Mesendoderm (in vitro differentiated cells): ENCODE measurements around the gene STYX.

ENCODE experiments used
- DNase-seq: peaks from one replicate; pipeline ENCODE4 v3.0.0; 2013
- H2AK5ac ChIP-seq: 2 replicates; pipeline ENCODE4 v1.6.1; 2013; ENCODE audit warnings: low read length, inconsistent platforms
- H2BK120ac ChIP-seq: 2 replicates; pipeline ENCODE4 v1.6.1; 2013; ENCODE audit warnings: low read depth, mild to moderate bottlenecking, low read length, moderate library complexity, mixed read lengths
- H2BK15ac ChIP-seq: replicated peaks from 2 replicates; pipeline ENCODE4 v1.6.1; 2013; ENCODE audit warnings: low read depth, mild to moderate bottlenecking, moderate library complexity
- H2BK5ac ChIP-seq: 2 replicates; pipeline ENCODE4 v1.6.1; 2013; ENCODE audit warnings: low read length, inconsistent platforms
- H3K18ac ChIP-seq: 2 replicates; pipeline ENCODE4 v1.6.1; 2013; ENCODE audit warnings: mild to moderate bottlenecking, low read length, mixed read lengths
- H3K23ac ChIP-seq: one replicate; pipeline ENCODE4 v1.6.1; 2013; ENCODE audit warnings: low read length
- H3K27ac ChIP-seq: 2 replicates; pipeline ENCODE4 v1.5.1; 2013; ENCODE audit warnings: low read depth, mild to moderate bottlenecking, inconsistent platforms, low read length, moderate library complexity
- H3K27me3 ChIP-seq: 2 replicates; pipeline ENCODE4 v1.6.1; 2013; ENCODE audit warnings: low read length, control low read depth, mild to moderate bottlenecking, inconsistent platforms; ENCODE audit not compliant: insufficient read depth, poor library complexity
- H3K36me3 ChIP-seq: 2 replicates; pipeline ENCODE4 v1.6.1; 2013; ENCODE audit warnings: low read length, inconsistent platforms; ENCODE audit not compliant: control insufficient read depth, insufficient read depth
- H3K4ac ChIP-seq: one replicate; pipeline ENCODE4 v1.6.1; 2013; ENCODE audit warnings: low read depth, mild to moderate bottlenecking, low read length, moderate library complexity
- H3K4me1 ChIP-seq: 2 replicates; pipeline ENCODE4 v1.6.1; 2013; ENCODE audit warnings: low read depth, low read length, inconsistent platforms; ENCODE audit not compliant: control insufficient read depth
- H3K4me2 ChIP-seq: 2 replicates; pipeline ENCODE4 v1.6.1; 2013; ENCODE audit warnings: low read length
- H3K4me3 ChIP-seq: 2 replicates; pipeline ENCODE4 v1.5.1; 2013; ENCODE audit warnings: mild to moderate bottlenecking, low read length
- H3K56ac ChIP-seq: one replicate; pipeline ENCODE4 v1.6.1; 2013; ENCODE audit warnings: low read length
- H3K79me1 ChIP-seq: 2 replicates; pipeline ENCODE4 v1.6.1; 2013; ENCODE audit warnings: low read length, inconsistent platforms
- H3K79me2 ChIP-seq: 2 replicates; pipeline ENCODE4 v1.6.1; 2013; ENCODE audit warnings: mild to moderate bottlenecking, low read length; ENCODE audit not compliant: control insufficient read depth, insufficient read depth
- H3K9ac ChIP-seq: 2 replicates; pipeline ENCODE4 v1.6.1; 2013; ENCODE audit warnings: low read length, inconsistent platforms
- H4K5ac ChIP-seq: one replicate; pipeline ENCODE4 v1.6.1; 2013; ENCODE audit warnings: low read length
- H4K8ac ChIP-seq: one replicate; pipeline ENCODE4 v1.6.1; 2013; ENCODE audit warnings: low read depth, mild to moderate bottlenecking, control low read depth, low read length, moderate library complexity
- WGBS: extraction: QIAGEN DNeasy Blood & Tissue Kit; methylation state at CpG from one replicate; pipeline ENCODE4 v1.1.7; 2013; ENCODE audit warnings: low lambda C conversion rate, missing lambda C conversion rate; ENCODE audit not compliant: insufficient coverage; ENCODE audit errors: extremely low coverage; 5-methylcytosine and 5-hydroxymethylcytosine counted together

Gene STYX

GRCh38 chr14:52767058-52767833 lies 37.3 kb downstream of the STYX start:
- H3K4me1 ChIP-seq, result no peaks in the 10 kb centered on the region
- WGBS, result no CpG with 5 or more reads among the region's 3 CpGs
- H3K18ac ChIP-seq, result no peak overlapping the region
- no peak overlapping the region for H2BK15ac ChIP-seq
- H3K4me2 ChIP-seq, result no peak overlapping the region
- no peaks in the 10 kb centered on the region for H3K79me1 ChIP-seq
- no peak overlapping the region for H2BK120ac ChIP-seq
- no peak overlapping the region for H3K23ac ChIP-seq
- no peak overlapping the region for H4K5ac ChIP-seq
- H3K36me3 ChIP-seq, result peaks cover 1% of the 10 kb centered on the region
- no peak overlapping the region for H4K8ac ChIP-seq
- H3K27ac ChIP-seq, result no peak overlapping the region
- no peak overlapping the region for H3K9ac ChIP-seq
- H3K56ac ChIP-seq, result no peak overlapping the region
- no peak overlapping the region for H3K4me3 ChIP-seq
- no peaks in the 10 kb centered on the region for H3K79me2 ChIP-seq
- H2BK5ac ChIP-seq, result no peak overlapping the region
- H3K4ac ChIP-seq, result no peak overlapping the region
- H3K27me3 ChIP-seq, result no peaks in the 10 kb centered on the region
- H2AK5ac ChIP-seq, result no peak overlapping the region
- no peak for DNase-seq

GRCh38 chr14:52769887-52770286 lies 39.9 kb downstream of the STYX start:
- Histone ChIP-seq H4K5ac (no peak overlapping the region), H3K18ac (no peak overlapping the region), H3K27ac (no peak overlapping the region), H3K9ac (no peak overlapping the region), H3K36me3 (peaks cover 1% of the 10 kb centered on the region), H3K79me2 (no peaks in the 10 kb centered on the region), H3K23ac (no peak overlapping the region), H3K79me1 (no peaks in the 10 kb centered on the region), H3K27me3 (no peaks in the 10 kb centered on the region), H4K8ac (no peak overlapping the region), H2BK15ac (no peak overlapping the region), H2AK5ac (no peak overlapping the region), H2BK5ac (no peak overlapping the region), H3K4ac (no peak overlapping the region), H2BK120ac (no peak overlapping the region), H3K4me2 (no peak overlapping the region), H3K4me1 (no peaks in the 10 kb centered on the region), H3K56ac (no peak overlapping the region), H3K4me3 (no peak overlapping the region)
- no peak for DNase-seq

GRCh38 chr14:52776816-52777215 lies 46.9 kb downstream of the STYX start:
- Histone ChIP-seq H3K9ac (no peak overlapping the region), H3K56ac (no peak overlapping the region), H3K79me2 (no peaks in the 10 kb centered on the region), H3K4me2 (no peak overlapping the region), H3K27ac (no peak overlapping the region), H4K8ac (no peak overlapping the region), H3K27me3 (no peaks in the 10 kb centered on the region), H3K4me3 (no peak overlapping the region), H3K4ac (no peak overlapping the region), H2BK15ac (no peak overlapping the region), H4K5ac (no peak overlapping the region), H3K23ac (no peak overlapping the region), H2BK120ac (no peak overlapping the region), H3K18ac (no peak overlapping the region), H3K4me1 (no peaks in the 10 kb centered on the region), H3K36me3 (peaks cover 2% of the 10 kb centered on the region), H2AK5ac (no peak overlapping the region), H3K79me1 (no peaks in the 10 kb centered on the region), H2BK5ac (no peak overlapping the region)
- WGBS, result no CpG with 5 or more reads among the region's 7 CpGs
- DNase-seq, result peak; percentile 12

- no peaks in the 10 kb centered on the region for H3K4me1 ChIP-seq
- DNase-seq, result no peak
- no peaks in the 10 kb centered on the region for H3K79me1 ChIP-seq
- H3K23ac ChIP-seq, result no peak overlapping the region
- H3K4me3 ChIP-seq, result no peak overlapping the region
- no CpG with 5 or more reads among the region's 7 CpGs for WGBS
- no peak overlapping the region for H2BK15ac ChIP-seq
- H2BK120ac ChIP-seq, result no peak overlapping the region
- H3K4ac ChIP-seq, result no peak overlapping the region
- no peak overlapping the region for H3K4me2 ChIP-seq
- H2AK5ac ChIP-seq, result no peak overlapping the region
- no peak overlapping the region for H3K27ac ChIP-seq
- no peaks in the 10 kb centered on the region for H3K27me3 ChIP-seq
- no peak overlapping the region for H4K8ac ChIP-seq
- H3K79me2 ChIP-seq, result no peaks in the 10 kb centered on the region
- peaks cover 2% of the 10 kb centered on the region for H3K36me3 ChIP-seq
- no peak overlapping the region for H4K5ac ChIP-seq
- H3K56ac ChIP-seq, result no peak overlapping the region
- H3K18ac ChIP-seq, result no peak overlapping the region
- H2BK5ac ChIP-seq, result no peak overlapping the region
- H3K9ac ChIP-seq, result no peak overlapping the region
Measured at GRCh38 chr14:52778702-52779101, 48.7 kb downstream of the STYX start.

- no peaks in the 10 kb centered on the region for H3K27me3 ChIP-seq
- no peak overlapping the region for H2AK5ac ChIP-seq
- H3K36me3 ChIP-seq, result peaks cover 2% of the 10 kb centered on the region
- H3K4me1 ChIP-seq, result no peaks in the 10 kb centered on the region
- H3K56ac ChIP-seq, result no peak overlapping the region
- DNase-seq, result no peak
- no CpG with 5 or more reads among the region's 1 CpG for WGBS
- no peak overlapping the region for H2BK15ac ChIP-seq
- no peak overlapping the region for H3K27ac ChIP-seq
- no peak overlapping the region for H2BK5ac ChIP-seq
- H3K79me2 ChIP-seq, result no peaks in the 10 kb centered on the region
- H3K79me1 ChIP-seq, result no peaks in the 10 kb centered on the region
- H3K4ac ChIP-seq, result no peak overlapping the region
- H4K5ac ChIP-seq, result no peak overlapping the region
- H3K18ac ChIP-seq, result no peak overlapping the region
- H4K8ac ChIP-seq, result no peak overlapping the region
- H3K23ac ChIP-seq, result no peak overlapping the region
- no peak overlapping the region for H3K4me2 ChIP-seq
- no peak overlapping the region for H3K9ac ChIP-seq
- H2BK120ac ChIP-seq, result no peak overlapping the region
- no peak overlapping the region for H3K4me3 ChIP-seq
Measured at GRCh38 chr14:52780893-52781292, 50.9 kb downstream of the STYX start.

- Histone ChIP-seq H3K4me3 (no peak overlapping the region), H3K27ac (no peak overlapping the region), H3K18ac (no peak overlapping the region), H3K56ac (no peak overlapping the region), H3K36me3 (peaks cover 2% of the 10 kb centered on the region), H4K5ac (no peak overlapping the region), H3K4me1 (no peaks in the 10 kb centered on the region), H4K8ac (no peak overlapping the region), H2BK120ac (no peak overlapping the region), H3K23ac (no peak overlapping the region), H3K9ac (no peak overlapping the region), H2BK5ac (no peak overlapping the region), H3K4ac (no peak overlapping the region), H3K79me2 (no peaks in the 10 kb centered on the region), H2BK15ac (no peak overlapping the region), H3K79me1 (no peaks in the 10 kb centered on the region), H3K4me2 (no peak overlapping the region), H3K27me3 (no peaks in the 10 kb centered on the region), H2AK5ac (no peak overlapping the region)
- DNase-seq, result no peak
- no CpG with 5 or more reads among the region's 1 CpG for WGBS
Measured at GRCh38 chr14:52781629-52782028, 51.7 kb downstream of the STYX start.
